HG03469 (cell line): ENCODE measurements around the gene SCN11A.

ENCODE experiments used
- ATAC-seq: cut with Tn5 transposase; IDR thresholded peaks from one replicate; pipeline ENCODE4 v1.9.1; 2021; ENCODE audit warnings: mild to moderate bottlenecking, moderate library complexity, moderate number of reproducible peaks; ENCODE audit not compliant: unreplicated experiment

SCN11A gene

DNA sequence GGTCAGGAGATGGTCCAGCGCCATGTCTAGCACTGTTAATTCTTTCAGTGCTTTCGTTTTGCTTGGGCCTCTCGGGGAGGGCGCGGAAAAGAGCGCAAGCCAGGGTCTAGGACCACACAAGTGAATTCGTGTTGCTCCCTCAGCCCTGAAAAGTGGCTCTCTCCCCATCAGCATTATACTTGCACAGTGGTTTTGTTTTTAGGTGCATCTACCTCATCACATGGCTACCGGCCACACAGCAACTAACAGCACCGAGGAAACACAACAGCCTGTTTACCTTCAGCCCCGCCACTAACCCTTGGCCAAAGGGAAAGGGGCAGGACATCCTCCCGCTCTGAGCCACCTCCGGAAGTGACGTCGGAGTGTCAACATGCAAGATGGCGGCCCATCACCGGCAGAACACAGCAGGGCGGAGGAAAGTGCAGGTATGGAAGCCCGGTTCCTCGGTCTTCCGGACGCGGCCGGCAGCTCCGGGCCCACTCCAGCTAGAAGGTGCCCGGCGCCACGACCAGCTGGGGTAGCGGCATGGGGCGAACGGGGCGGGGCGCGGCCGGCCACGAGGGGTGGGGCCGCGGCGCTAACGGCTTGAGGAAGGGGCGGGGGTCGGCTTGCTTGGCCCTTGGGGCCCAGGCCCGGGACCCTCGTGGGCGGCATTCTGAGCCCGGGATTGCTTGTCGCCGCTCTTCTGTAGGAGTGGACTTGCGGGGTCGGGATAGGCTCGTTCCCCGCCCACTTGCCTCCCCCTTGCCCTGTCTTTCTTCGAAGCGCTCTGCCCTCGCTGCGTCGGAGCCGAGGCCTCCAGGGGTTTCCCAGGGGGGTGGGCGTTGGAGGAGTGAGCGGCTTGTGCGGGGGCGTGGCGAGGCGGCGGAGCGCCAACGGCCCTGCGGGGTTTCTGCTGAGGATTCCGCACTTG lies at the start of gene SCN11A, which contains the start of gene WDR48:
TSS of gene SCN11A (minus strand) at position 296 of the 913 bp plus-strand sequence. CDS start 101,582 bp downstream, outside the sequence.
TSS of gene WDR48 (plus strand) at position 368 of the 913 bp plus-strand sequence. CDS start at position 378, 10 bp downstream.
- ATAC-seq = peak; percentile 97

DNA sequence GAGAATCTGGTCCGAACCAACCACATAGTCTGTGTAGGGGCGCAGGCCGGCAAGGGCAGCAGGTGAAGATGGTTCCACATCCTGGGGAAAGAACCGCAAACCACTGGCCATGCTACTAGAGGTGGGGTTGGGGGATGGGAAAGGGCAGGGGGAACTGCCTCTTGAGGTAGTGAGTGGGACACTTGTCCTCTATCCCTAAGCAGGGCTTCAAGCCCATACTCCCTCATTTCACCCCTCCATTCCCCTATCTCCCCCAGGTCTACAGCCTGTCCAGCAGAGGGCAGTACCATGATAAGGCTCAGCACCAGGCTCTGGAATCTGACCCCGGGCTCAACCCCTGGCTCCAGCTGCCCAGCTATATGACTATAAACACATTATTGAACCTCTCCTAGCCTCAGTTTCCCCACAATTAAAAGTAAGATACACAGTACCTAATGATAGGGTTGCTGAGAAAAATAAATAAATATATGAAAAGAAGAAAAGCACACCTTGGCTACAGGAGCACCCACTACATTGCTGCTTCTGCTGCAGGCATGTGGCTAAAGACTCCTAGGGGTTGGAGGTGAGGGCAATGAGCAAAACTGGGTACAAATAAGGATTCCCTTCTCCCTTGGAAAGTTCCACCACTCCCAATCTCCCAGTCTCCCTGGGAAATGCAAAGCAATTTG lies 49.4 kb upstream of the SCN11A start:
- ATAC-seq = no peak

GRCh38 chr3:39100500-39100886 lies 48.7 kb upstream of the SCN11A start:
- ATAC-seq = no peak

DNA sequence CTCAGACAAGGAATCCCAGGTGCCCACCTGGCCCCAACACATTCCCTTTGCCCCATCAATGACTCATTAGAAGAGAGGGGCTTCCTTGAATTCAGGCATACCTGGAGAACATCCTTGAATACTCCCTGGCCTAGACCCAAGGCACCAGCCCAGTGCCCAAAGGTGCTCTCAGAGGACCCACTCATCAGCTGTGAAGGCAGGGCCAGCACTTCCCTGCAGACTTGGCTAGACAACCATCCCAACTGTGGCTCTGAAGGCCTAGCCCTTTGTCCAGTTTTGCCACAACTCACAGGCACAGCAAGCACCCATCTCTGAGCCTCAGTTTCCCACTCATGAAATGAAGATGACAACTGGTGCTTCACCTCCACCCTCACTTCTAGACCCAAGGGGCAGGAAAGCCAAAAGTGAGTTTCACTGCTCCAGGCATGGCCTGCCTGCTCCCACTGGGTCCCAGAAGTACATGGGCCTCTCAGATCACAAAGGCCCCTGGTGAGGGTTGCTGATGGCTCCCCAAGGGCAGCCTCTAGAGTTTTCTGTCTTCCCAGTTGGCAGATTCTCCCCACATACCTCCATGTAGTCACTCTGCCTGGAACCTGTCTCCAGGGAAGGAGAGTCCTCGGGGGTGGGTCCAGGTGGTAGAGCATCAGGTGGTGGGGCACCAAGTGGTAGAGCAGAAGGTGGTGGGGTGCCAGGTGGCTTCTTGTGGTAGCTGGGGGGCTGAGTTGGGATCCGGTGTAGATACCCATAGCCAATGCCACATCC lies 48.2 kb upstream of the SCN11A start:
- ATAC-seq = no peak

DNA sequence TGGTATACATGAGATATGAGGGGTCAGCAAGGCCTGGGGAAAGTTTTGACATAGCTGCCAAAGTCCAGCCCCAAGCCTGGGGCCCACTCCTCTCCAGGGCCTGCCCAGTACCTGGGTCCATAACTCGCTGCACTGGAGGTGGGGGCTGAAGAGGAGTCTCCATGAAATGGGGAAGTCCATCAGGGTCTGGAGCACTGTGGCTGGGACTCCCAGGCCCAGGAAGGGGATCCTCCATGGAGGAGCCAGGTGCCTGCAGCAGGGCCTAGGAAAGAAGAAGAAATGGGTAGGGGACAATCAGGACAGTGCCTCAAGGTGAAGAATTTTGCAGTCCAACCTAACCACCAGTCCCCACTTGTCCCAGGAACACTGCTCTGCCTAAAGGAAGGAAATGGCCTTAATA lies 47.5 kb upstream of the SCN11A start:
- ATAC-seq = no peak

DNA sequence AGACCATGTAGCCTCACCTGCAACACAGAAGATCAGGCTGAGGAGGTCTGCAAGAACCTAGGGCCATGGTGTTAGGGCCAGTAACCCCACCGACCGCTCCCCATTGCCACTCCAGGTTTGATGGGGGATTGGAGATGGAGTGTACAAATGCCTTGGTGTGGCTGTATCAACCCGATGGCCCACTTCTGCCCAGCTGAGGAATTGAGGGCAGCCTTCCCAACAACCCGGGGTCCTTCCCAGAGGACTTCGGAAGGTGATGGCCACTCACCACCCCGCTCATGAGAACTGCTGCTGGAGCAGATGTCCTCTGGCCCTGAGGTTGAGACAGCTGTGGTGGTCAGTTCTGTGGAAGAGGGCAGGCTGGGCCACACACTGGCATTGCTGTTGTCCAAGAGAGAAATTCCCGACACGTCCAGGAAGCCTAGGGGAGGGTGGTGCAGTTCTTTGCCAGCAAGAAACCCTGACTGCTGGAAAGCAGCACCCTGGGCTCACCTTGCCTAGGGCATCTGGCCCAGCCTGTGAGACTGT lies 46.8 kb upstream of the SCN11A start:
- no peak for ATAC-seq

DNA sequence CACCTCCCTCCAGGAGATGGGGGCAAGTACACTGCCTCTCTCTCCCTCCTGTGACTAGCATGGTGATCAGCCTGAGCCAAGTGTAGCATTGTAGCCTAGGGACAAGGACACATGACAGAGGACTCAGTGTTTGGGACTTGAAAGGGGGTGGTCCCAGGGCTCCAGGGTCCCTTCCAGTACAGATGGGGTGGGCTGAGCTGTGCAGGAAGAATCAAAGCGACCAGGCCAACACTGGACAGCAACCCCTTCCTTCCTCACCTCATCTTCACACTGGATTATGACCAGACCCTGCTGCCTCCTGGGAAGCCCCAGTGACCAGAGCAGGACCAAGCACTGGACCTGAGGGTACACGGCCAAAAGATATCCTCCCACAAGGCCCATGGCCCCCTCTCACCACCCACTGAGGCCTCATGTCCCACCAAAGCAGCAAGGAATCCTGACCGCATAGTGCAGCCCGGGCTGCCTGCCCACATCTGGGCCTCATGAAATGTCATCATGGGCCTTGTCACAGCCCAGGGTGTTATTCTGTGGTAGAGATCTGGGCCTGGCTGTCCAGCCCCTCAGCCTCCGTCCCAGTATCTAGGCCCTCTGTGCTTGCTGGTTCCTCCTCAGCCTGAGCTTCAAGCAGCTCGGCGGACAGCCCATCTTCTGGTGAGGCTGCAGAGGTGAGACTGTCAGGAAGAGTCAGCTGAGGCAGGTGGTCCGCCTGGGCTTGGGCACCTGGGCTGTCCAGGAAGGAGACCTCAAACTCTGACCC lies 46.1 kb upstream of the SCN11A start:
- no peak for ATAC-seq

DNA sequence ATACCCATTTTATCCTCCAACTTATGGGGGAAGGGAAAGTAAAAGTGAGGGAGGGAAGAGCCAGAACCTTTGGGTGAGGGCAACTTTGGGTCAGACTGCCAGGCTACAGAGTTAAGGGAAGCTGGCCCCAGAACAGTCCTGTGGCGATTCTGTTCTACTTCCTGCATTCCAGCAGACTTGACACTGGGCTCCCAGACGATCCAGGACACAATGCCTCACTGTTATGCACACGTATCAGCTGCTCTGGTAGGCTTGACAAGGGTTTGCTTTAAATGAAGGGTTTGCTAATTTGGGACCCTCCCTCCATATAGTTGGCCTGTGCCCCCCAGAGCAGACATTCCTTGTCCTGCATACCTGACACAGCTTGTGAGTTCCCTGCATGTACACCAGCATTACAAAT lies 45.0 kb upstream of the SCN11A start:
- ATAC-seq = no peak

DNA sequence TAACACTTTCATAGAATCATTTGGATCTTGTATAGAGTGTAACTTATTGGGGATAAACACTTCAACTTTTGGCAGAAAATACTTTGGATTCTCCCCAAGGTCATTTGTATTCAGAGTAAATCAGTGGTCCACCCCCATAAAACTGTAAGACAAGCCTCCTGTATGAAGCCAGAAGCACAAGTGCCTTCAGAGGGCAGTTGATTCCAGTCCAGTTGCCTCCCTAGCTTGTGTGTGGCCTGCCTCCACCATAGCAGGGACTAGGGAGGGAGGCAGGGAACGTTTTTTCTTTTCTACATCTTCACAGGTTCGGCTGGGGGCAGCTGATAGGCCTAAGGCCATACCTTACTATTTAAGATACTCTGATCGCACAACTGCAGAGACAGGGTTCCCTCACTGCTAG lies 44.0 kb upstream of the SCN11A start:
- ATAC-seq = no peak

- ATAC-seq = no peak
Observed at GRCh38 chr3:39094851-39095677, 43.3 kb upstream of the SCN11A start.

- ATAC-seq = no peak
Observed at GRCh38 chr3:39090922-39091321, 39.2 kb upstream of the SCN11A start.

DNA sequence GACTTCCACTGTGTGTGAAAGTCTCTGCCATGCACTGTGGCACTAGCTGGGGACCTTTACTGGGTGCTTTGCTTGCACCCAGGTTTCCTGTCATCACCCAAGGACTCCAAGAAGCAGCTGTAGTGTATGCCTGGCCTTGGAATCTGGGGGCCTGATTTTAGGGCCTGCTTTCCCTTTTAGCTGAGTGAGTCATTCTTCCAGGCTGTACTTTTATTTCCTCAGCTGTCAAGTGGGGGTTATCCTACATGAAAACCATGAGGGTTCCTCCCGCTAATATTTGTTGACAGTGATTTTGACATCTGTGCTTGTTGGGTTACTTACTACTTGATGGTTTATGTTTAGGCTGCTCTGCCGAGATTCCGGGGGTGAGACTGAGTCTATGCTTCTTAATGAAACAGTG lies 37.1 kb upstream of the SCN11A start:
- no peak for ATAC-seq

GRCh38 chr3:39088456-39088855 lies 36.7 kb upstream of the SCN11A start:
- ATAC-seq = no peak

DNA sequence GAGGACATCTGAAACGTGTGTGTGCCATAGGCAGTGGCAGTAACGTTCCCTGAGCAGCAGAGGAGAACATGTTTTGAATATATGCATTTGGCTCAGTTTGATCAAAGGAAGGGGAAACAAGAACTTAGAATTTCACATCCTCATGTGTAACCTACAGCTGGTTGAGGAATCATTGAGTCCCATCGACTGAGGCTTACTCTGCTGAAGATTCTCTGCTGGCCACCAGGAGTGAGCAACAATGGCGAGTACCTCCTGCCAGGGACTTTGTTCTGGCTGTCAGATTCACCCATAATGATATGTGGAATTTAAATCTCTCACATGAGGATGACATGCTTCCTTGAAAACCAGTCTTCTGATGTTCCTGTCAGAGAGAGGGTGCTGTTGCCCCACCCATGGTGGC lies 34.4 kb upstream of the SCN11A start:
- ATAC-seq = peak; percentile 61

DNA sequence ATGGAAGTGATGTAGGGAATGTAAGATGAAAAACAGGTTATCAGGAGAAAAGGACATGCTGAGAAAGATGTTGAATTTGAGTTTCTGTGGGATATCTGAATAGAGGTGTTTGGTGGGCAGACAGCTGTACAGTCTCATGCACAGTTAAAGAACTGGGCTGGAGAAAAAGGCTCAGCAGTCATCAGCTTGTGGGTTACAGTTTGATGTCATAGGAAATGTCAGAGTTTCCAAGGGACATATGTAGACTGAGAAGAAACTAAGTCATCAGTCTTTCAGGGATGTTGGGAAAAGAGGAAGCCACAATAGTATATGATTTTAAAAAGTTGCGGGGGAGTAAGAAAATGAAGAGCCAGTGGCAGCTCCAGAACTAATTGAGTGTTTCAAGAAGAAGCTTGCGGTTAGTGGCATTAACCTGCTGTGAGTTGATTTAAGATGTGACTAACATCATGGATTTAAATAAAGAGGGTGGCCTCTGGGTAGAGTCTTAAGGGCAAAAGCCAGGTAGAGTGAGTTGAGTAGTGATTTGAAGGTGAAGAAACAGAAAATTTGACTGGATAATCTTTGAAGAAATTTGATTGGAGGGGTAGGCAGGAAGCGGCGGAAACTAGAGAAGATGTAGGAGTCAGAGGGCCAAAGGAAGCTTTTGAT lies 31.0 kb upstream of the SCN11A start:
- no peak for ATAC-seq

- no peak for ATAC-seq
Observed at GRCh38 chr3:39080026-39080425, 28.3 kb upstream of the SCN11A start.

DNA sequence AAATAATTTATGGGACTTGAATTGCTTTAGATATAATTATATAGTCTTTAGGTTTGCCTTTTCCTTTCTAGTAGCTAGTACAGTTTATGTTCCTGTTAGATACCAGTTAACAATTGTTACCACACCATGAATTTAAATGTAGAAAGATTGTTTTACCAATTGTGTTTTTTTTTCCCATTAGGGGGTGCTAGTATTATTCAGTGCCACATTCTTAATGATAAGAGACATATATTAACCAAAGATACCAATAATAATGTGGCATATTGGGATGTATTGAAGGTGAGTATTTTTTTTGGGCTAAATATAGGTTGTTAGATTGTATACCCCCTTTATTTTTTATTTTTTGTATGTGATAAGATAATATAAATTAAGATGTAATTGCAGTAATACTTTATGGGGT lies 27.8 kb upstream of the SCN11A start:
- ATAC-seq = no peak

- no peak for ATAC-seq
Observed at GRCh38 chr3:39075910-39076309, 24.2 kb upstream of the SCN11A start.

GRCh38 chr3:39068556-39068955 lies 16.8 kb upstream of the SCN11A start:
- no peak for ATAC-seq
